GM21576 (cell line): Measurements from ENCODE around the gene UROC1.

Experiments
- ATAC-seq: cut with Tn5 transposase; IDR thresholded peaks from one replicate; pipeline ENCODE4 v1.9.1; 2021; ENCODE audit warnings: mild to moderate bottlenecking, moderate library complexity; ENCODE audit not compliant: unreplicated experiment

Gene UROC1

GRCh38 chr3:126533506-126533905, 15.9 kb upstream of the UROC1 start:
- no peak for ATAC-seq

GRCh38 chr3:126531051-126531330, 13.4 kb upstream of the UROC1 start:
- no peak for ATAC-seq

GRCh38 chr3:126530171-126531050, 12.8 kb upstream of the UROC1 start:
- ATAC-seq: no peak

- ATAC-seq: no peak
Measured at GRCh38 chr3:126529585-126530170, 12.1 kb upstream of the UROC1 start.

- ATAC-seq: no peak
Measured at GRCh38 chr3:126528800-126529541, 11.4 kb upstream of the UROC1 start.

GRCh38 chr3:126528419-126528799, 10.8 kb upstream of the UROC1 start:
- no peak for ATAC-seq

- ATAC-seq: no peak
Measured at GRCh38 chr3:126527455-126528211, 10.1 kb upstream of the UROC1 start.

GRCh38 chr3:126527006-126527405, 9.4 kb upstream of the UROC1 start:
- no peak for ATAC-seq

GRCh38 chr3:126526668-126527005, 9.1 kb upstream of the UROC1 start:
- no peak for ATAC-seq

GRCh38 chr3:126525853-126526667, 8.5 kb upstream of the UROC1 start:
- ATAC-seq: no peak

GRCh38 chr3:126525091-126525852, 7.7 kb upstream of the UROC1 start:
- no peak for ATAC-seq

GRCh38 chr3:126524429-126524988, 6.9 kb upstream of the UROC1 start:
- ATAC-seq: no peak

- no peak for ATAC-seq
Measured at GRCh38 chr3:126523745-126524428, 6.3 kb upstream of the UROC1 start, which contains the start of gene CHST13. Gene CHST13, plus strand, starts transcription at chr3:126524155. Its CDS starts 178 bp downstream, at chr3:126524333.

- ATAC-seq: no peak
Measured at GRCh38 chr3:126522363-126522788, 4.8 kb upstream of the UROC1 start.

- ATAC-seq: no peak
Measured at GRCh38 chr3:126521122-126521891, 3.7 kb upstream of the UROC1 start.

GRCh38 chr3:126519506-126520455, 2.2 kb upstream of the UROC1 start:
- ATAC-seq: no peak

GRCh38 chr3:126518779-126519177, 1.2 kb upstream of the UROC1 start:
- ATAC-seq: no peak
